ENCODE results near the gene ART3. TPM values are rescaled to one million over a fixed set of nuclear protein-coding genes. Genes with fewer than 3 reads are reported as not detected.

The ART3 gene
- polyA plus RNA-seq, 1 donor: 38.3 TPM

- DNase-seq (ENCODE audit: low read depth): peak; percentile 96
Measured at GRCh38 chr4:76148142-76148865, 73.8 kb downstream of the ART3 start, which contains the start of gene NUP54. NUP54 (minus strand) TSS chr4:76148397; CDS start chr4:76148374, 23 bp downstream.

- DNase-seq (ENCODE audit: low read depth): no peak
Measured at GRCh38 chr4:76153356-76153755, 78.8 kb downstream of the ART3 start.

GRCh38 chr4:76155979-76156378 lies 81.5 kb downstream of the ART3 start:
- DNase-seq (ENCODE audit: low read depth): no peak

GRCh38 chr4:76156635-76157034 lies 82.1 kb downstream of the ART3 start:
- DNase-seq (ENCODE audit: low read depth): no peak

GRCh38 chr4:76160355-76160754 lies 85.8 kb downstream of the ART3 start:
- no peak for DNase-seq (ENCODE audit: low read depth)

Other genes with a start within 250 kb of the ART3 start
- 0.30 TPM for gene PPEF2, start 172.3 kb upstream of the ART3 start, polyA plus RNA-seq (ENCODE audit: insufficient read length)
- 15.8 TPM for gene NAAA, start 133.7 kb upstream of the ART3 start, polyA plus RNA-seq (ENCODE audit: insufficient read length)
- 25.6 TPM for gene SDAD1, start 83.8 kb upstream of the ART3 start, polyA plus RNA-seq (ENCODE audit: insufficient read length)
- 0.05 TPM for gene CXCL9, start 67.2 kb upstream of the ART3 start, polyA plus RNA-seq (ENCODE audit: insufficient read length)
- 0.23 TPM for gene CXCL10, start 51.2 kb upstream of the ART3 start, polyA plus RNA-seq (ENCODE audit: insufficient read length)
- gene CXCL11, start 38.6 kb upstream of the ART3 start, polyA plus RNA-seq (ENCODE audit: insufficient read length): not detected
- gene NUP54, start 73.7 kb downstream of the ART3 start, polyA plus RNA-seq (ENCODE audit: insufficient read length): 39.1 TPM
- gene SCARB2, start 139.1 kb downstream of the ART3 start, polyA plus RNA-seq (ENCODE audit: insufficient read length): 139 TPM
- 1.5 TPM for gene FAM47E, start 177.0 kb downstream of the ART3 start, polyA plus RNA-seq (ENCODE audit: insufficient read length)
- 58.9 TPM for gene STBD1, start 232.0 kb downstream of the ART3 start, polyA plus RNA-seq (ENCODE audit: insufficient read length)

All from forelimb muscle (tissue), 1 donor.